Measurements from ENCODE around the gene SYMPK.

- no peak for TF ChIP-seq ZNF274 (IDR thresholded peaks at IDR 0.05; ENCODE audit: low read depth, low read length)
- TF ChIP-seq YY1 (IDR thresholded peaks at IDR 0.05; ENCODE audit: insufficient read depth, insufficient read length): no peak
These were observed 20.0 kb upstream of the SYMPK start for GRCh38 chr19:45882652-45883585.

All from NT2/D1 (cell line).